ENCODE measurements around the gene CPNE4.

- TF ChIP-seq, protein P1, sequence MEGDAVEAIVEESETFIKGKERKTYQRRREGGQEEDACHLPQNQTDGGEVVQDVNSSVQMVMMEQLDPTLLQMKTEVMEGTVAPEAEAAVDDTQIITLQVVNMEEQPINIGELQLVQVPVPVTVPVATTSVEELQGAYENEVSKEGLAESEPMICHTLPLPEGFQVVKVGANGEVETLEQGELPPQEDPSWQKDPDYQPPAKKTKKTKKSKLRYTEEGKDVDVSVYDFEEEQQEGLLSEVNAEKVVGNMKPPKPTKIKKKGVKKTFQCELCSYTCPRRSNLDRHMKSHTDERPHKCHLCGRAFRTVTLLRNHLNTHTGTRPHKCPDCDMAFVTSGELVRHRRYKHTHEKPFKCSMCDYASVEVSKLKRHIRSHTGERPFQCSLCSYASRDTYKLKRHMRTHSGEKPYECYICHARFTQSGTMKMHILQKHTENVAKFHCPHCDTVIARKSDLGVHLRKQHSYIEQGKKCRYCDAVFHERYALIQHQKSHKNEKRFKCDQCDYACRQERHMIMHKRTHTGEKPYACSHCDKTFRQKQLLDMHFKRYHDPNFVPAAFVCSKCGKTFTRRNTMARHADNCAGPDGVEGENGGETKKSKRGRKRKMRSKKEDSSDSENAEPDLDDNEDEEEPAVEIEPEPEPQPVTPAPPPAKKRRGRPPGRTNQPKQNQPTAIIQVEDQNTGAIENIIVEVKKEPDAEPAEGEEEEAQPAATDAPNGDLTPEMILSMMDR (conservative IDR thresholded peaks at IDR 0.05; ENCODE audit: low read depth, low read length), result no peak
- no peak for TF ChIP-seq EZH2 (IDR thresholded peaks at IDR 0.05; ENCODE audit: borderline replicate concordance, low read depth, low read length, poor library complexity, severe bottlenecking)
Measured at GRCh38 chr3:131807822-131808221, 227.0 kb downstream of the CPNE4 start.

All from A673 (cell line).